Esophagus (tissue), 2 donors: ENCODE data around the gene MAK. TPM values are rescaled to one million over a fixed set of nuclear protein-coding genes. Genes with fewer than 3 reads are reported as not detected.
"Not testable (repeated sequence)": the region's sequence is repeated elsewhere in the genome, so short reads cannot be mapped to it uniquely, and the experiment has no call there.

Source experiments
- H3K27ac ChIP-seq, 2 donors: one replicate each; pipeline ENCODE4 v1.5.1; 2013; ENCODE audit warnings: low read depth in 2 of 2, mild to moderate bottlenecking in 2 of 2, inconsistent platforms in 1 of 2, low read length in 1 of 2, moderate library complexity in 1 of 2
- H3K27me3 ChIP-seq, 2 donors: one replicate each; pipeline ENCODE4 v1.6.1; 2013; ENCODE audit warnings: low read length in 2 of 2, control low read depth in 1 of 2, mild to moderate bottlenecking in 1 of 2; ENCODE audit not compliant: insufficient read depth in 2 of 2, control insufficient read depth in 1 of 2
- H3K36me3 ChIP-seq, 2 donors: one replicate each; pipeline ENCODE4 v1.6.1; 2013; ENCODE audit warnings: low read length in 1 of 2; ENCODE audit not compliant: control insufficient read depth in 2 of 2, insufficient read depth in 2 of 2
- H3K4me1 ChIP-seq, 2 donors: one replicate each; pipeline ENCODE4 v1.6.1; 2013; ENCODE audit warnings: low read length in 1 of 2; ENCODE audit not compliant: control insufficient read depth in 2 of 2, insufficient read depth in 2 of 2
- H3K4me3 ChIP-seq, 2 donors: one replicate each; pipeline ENCODE4 v1.5.1; 2013; ENCODE audit warnings: low read length in 2 of 2, mild to moderate bottlenecking in 2 of 2, low read depth in 1 of 2, moderate library complexity in 1 of 2
- H3K9me3 ChIP-seq, 2 donors: one replicate each; pipeline ENCODE4 v1.6.1; 2013; ENCODE audit warnings: mild to moderate bottlenecking in 2 of 2, low read depth in 1 of 2, low read length in 1 of 2, moderate library complexity in 1 of 2; ENCODE audit not compliant: control insufficient read depth in 2 of 2, insufficient read depth in 1 of 2
- WGBS, 2 donors: extraction: QIAGEN DNeasy Blood & Tissue Kit; methylation state at CpG; one replicate each; pipeline ENCODE4 v1.1.7; 2013; 5-methylcytosine and 5-hydroxymethylcytosine counted together
- polyA plus RNA-seq, 2 donors: library from polyadenylated mRNA; stranded (reverse); fragments of 200-250 nt; gene quantifications; one replicate each; pipeline ENCODE4 v1.2.3, GENCODE V29; 2013
- donor health status: healthy with polysubstance abuse.
- donor health status: Bipolar disorder and iron deficiency.

Gene MAK
- polyA plus RNA-seq, 2 donors, result 0.02 to 0.04 TPM

GRCh38 chr6:10722820-10723566 is 115.3 kb downstream of the MAK start, which contains the start of gene TMEM14C:
TMEM14C (plus strand) TSS chr6:10723070; CDS start chr6:10724614, 1,544 bp downstream.
- Histone ChIP-seq H3K27ac (peak within 1 kb of the TSS; percentile 88 to 91), H3K27me3 (no peaks in the 10 kb centered on the region), H3K4me3 (peak within 1 kb of the TSS; percentile 60 to 71), H3K9me3 (no peaks in the 10 kb centered on the region), H3K36me3 (peaks cover 0 to 2% of the 10 kb centered on the region in 2 donors), H3K4me1 (peaks cover 2 to 3% of the 10 kb centered on the region in 2 donors)
- WGBS, 2 donors, result 0% methylated on average over 54 to 55 of the region's 55 CpGs

GRCh38 chr6:10722570-10722819 is 115.8 kb downstream of the MAK start:
- 1 to 2% methylated on average over 6 of the region's 6 CpGs for WGBS, 2 donors

GRCh38 chr6:10721850-10722569 is 116.3 kb downstream of the MAK start:
- Histone ChIP-seq H3K4me1 (peaks cover 2 to 3% of the 10 kb centered on the region in 2 donors), H3K9me3 (no peaks in the 10 kb centered on the region)

More at GRCh38 chr6:10722570-10722819, 115.8 kb downstream of the MAK start:
- Histone ChIP-seq H3K27me3 (no peaks in the 10 kb centered on the region), H3K4me1 (peaks cover 2 to 3% of the 10 kb centered on the region in 2 donors), H3K36me3 (no peaks in the 10 kb centered on the region), H3K9me3 (no peaks in the 10 kb centered on the region), H3K27ac (peak overlapping the region; percentile 88 to 91), H3K4me3 (peak overlapping the region; percentile 60 to 71)

GRCh38 chr6:10720960-10721849 is 117.1 kb downstream of the MAK start:
- Histone ChIP-seq H3K4me3 (peak overlapping the region; percentile 61 to 67), H3K27ac (peak overlapping the region; percentile 90 to 93)
- H3K9me3 ChIP-seq, H3K4me1 ChIP-seq, H3K27me3 ChIP-seq, H3K36me3 ChIP-seq: not testable (repeated sequence)
- WGBS, 2 donors, result 78 to 88% methylated on average over 17 of the region's 17 CpGs

More at GRCh38 chr6:10721850-10722569, 116.3 kb downstream of the MAK start:
- peak overlapping the region; percentile 60 to 71 for H3K4me3 ChIP-seq
- peak overlapping the region; percentile 88 to 91 for H3K27ac ChIP-seq
- H3K36me3 ChIP-seq, result no peaks in the 10 kb centered on the region
- H3K27me3 ChIP-seq, result no peaks in the 10 kb centered on the region
- WGBS, 2 donors, result 73 to 76% methylated on average over 11 of the region's 11 CpGs

- H3K27me3 ChIP-seq, result no peaks in the 10 kb centered on the region
- peak overlapping the region; percentile 61 to 67 for H3K4me3 ChIP-seq
- H3K36me3 ChIP-seq, result no peaks in the 10 kb centered on the region
- no peaks in the 10 kb centered on the region for H3K9me3 ChIP-seq
- peaks cover 2 to 3% of the 10 kb centered on the region in 2 donors for H3K4me1 ChIP-seq
- H3K27ac ChIP-seq, result peak overlapping the region; percentile 90 to 93
- 23 to 29% methylated on average over 42 to 49 of the region's 49 CpGs for WGBS, 2 donors
Observed at GRCh38 chr6:10720265-10720959, 117.9 kb downstream of the MAK start.

GRCh38 chr6:10719964-10720264 is 118.4 kb downstream of the MAK start:
- 24 to 30% methylated on average over 21 of the region's 21 CpGs for WGBS, 2 donors
- no peaks in the 10 kb centered on the region for H3K9me3 ChIP-seq
- H3K27ac ChIP-seq, result peak overlapping the region; percentile 90 to 93
- H3K27me3 ChIP-seq, result no peaks in the 10 kb centered on the region
- H3K4me3 ChIP-seq, result peak overlapping the region; percentile 61 to 67
- H3K4me1 ChIP-seq, result peaks cover 2 to 3% of the 10 kb centered on the region in 2 donors
- H3K36me3 ChIP-seq, result no peaks in the 10 kb centered on the region

- 69% methylated on average over 8 of the region's 8 CpGs for WGBS, 2 donors
- Histone ChIP-seq H3K4me1 (peaks cover 2 to 3% of the 10 kb centered on the region in 2 donors), H3K4me3 (peak overlapping the region in 1 of 2 donors; percentile 67), H3K27me3 (no peaks in the 10 kb centered on the region), H3K36me3 (no peaks in the 10 kb centered on the region), H3K27ac (peak overlapping the region; percentile 90 to 93), H3K9me3 (no peaks in the 10 kb centered on the region)
Observed at GRCh38 chr6:10719296-10719963, 118.9 kb downstream of the MAK start.

- H3K4me1 ChIP-seq, result no peaks in the 10 kb centered on the region
- no peaks in the 10 kb centered on the region for H3K9me3 ChIP-seq
- peaks cover 0 to 2% of the 10 kb centered on the region in 2 donors for H3K36me3 ChIP-seq
- no peak overlapping the region for H3K27ac ChIP-seq
- WGBS, 2 donors, result 80 to 88% methylated on average over 8 of the region's 8 CpGs
- H3K27me3 ChIP-seq, result no peaks in the 10 kb centered on the region
- no peak overlapping the region for H3K4me3 ChIP-seq
Observed at GRCh38 chr6:10713962-10714361, 124.4 kb downstream of the MAK start.
